Heart left ventricle (tissue), 16 donors: ENCODE results near the gene GABRD. TPM values are rescaled to one million over a fixed set of nuclear protein-coding genes. Genes with fewer than 3 reads are reported as not detected.

Source experiments
- ATAC-seq, 4 donors: fragments of 200-7000 bp; cut with Tn5 transposase; one replicate each; pipeline ENCODE4 v1.9.1; 2020 to 2022; ENCODE audit warnings: moderate library complexity in 4 of 4, mild to moderate bottlenecking in 3 of 4, moderate number of reproducible peaks in 1 of 4
- DNase-seq, 5 donors: peaks; one replicate each; pipeline ENCODE4 v3.0.0-alpha.2; 2020
- H3K27ac ChIP-seq, 12 donors: fragments of 200-600 bp; sonication (generic) in 4 of 12; one replicate each; pipeline versions ENCODE4 v1.5.0 to v1.8.0; 2016 to 2022; ENCODE audit warnings: mild to moderate bottlenecking in 2 of 12
- H3K27me3 ChIP-seq, 9 donors: fragments of 200-600 bp; sonication (generic) in 2 of 9; one replicate each; pipeline versions ENCODE4 v1.5.1 to v1.8.0; 2016 to 2022; ENCODE audit warnings: mild to moderate bottlenecking in 3 of 9
- H3K36me3 ChIP-seq, 9 donors: fragments of 200-600 bp; sonication (generic) in 2 of 9; one replicate each; pipeline versions ENCODE4 v1.5.0 to v1.8.0; 2018 to 2022; ENCODE audit warnings: mild to moderate bottlenecking in 2 of 9
- H3K4me1 ChIP-seq, 12 donors: fragments of 200-600 bp; sonication (generic) in 4 of 12; one replicate each; pipeline versions ENCODE4 v1.5.0 to v1.8.0; 2016 to 2022; ENCODE audit warnings: mild to moderate bottlenecking in 3 of 12
- H3K4me3 ChIP-seq, 12 donors: fragments of 200-600 bp; sonication (generic) in 4 of 12; one replicate each; pipeline versions ENCODE4 v1.5.0 to v1.8.0; 2017 to 2022; ENCODE audit warnings: mild to moderate bottlenecking in 9 of 12, moderate library complexity in 4 of 12
- H3K9me3 ChIP-seq, 12 donors: fragments of 200-600 bp; sonication (generic) in 4 of 12; one replicate each; pipeline versions ENCODE4 v1.5.0 to v1.8.0; 2016 to 2022; ENCODE audit warnings: mild to moderate bottlenecking in 1 of 12
- CTCF ChIP-seq, 12 donors: fragments of 200-600 bp; sonication (generic) in 4 of 12; IDR thresholded peaks; one replicate each; pipeline versions ENCODE4 v1.5.0 to v1.8.0; 2018 to 2022; ENCODE audit warnings: antibody characterized with exemption in 12 of 12, mild to moderate bottlenecking in 5 of 12
- POLR2A ChIP-seq, 2 donors: fragments of 450-650 bp; IDR thresholded peaks; one replicate each; pipeline ENCODE4 v1.6.1; 2017; ENCODE audit warnings: antibody characterized with exemption in 2 of 2, mild to moderate bottlenecking in 2 of 2, moderate library complexity in 2 of 2
- WGBS, 4 donors: extraction: QIAGEN DNeasy Blood & Tissue Kit in 2 of 4; methylation state at CpG; one replicate each; pipeline versions ENCODE4 v1.1.5 to v1.1.7; 2013 to 2018; 5-methylcytosine and 5-hydroxymethylcytosine counted together
- intact Hi-C, 10 donors: fragments of 100-400 bp; cut with DNase I; formaldehyde crosslinking; loops; one replicate each; pipeline versions ENCODE4 v1.11.1 to v1.14.2; 2022
- polyA plus RNA-seq, 2 donors: library from polyadenylated mRNA; stranded (reverse); fragments of 200-250 nt; gene quantifications; one replicate each; pipeline ENCODE4 v1.2.3, GENCODE V29; 2013
- total RNA-seq, 9 donors: library from RNA; depleted of rRNA in 2 of 9; stranded (reverse); fragments of >200 nt in 2 of 9; fragmentation: NEBNext Ultra II Directional in 3 of 9; extraction: Animal tissue kit (Norgen Biotek cat#: 25700) in 3 of 9; gene quantifications; one replicate each; pipeline versions ENCODE4 v1.1.0 to v1.2.4, GENCODE V29; 2016 to 2023
- donor health status: ischemic (EF 13 %, LVEDD 7.1; RV severe dilation, severe dysfunction).
- donor health status: healthy with polysubstance abuse.
- donor health status: DM: no; HTN: yes; CAD: no.
- donor health status: DM: no; HTN: no; CAD: no.
- donor health status: ischemic (EF 25% LVEDD 6.9; RV normal size, moderate dysfunction).
- donor health status: ischemic (EF 25% LVEDD 5.7; RV mildly dilated, moderate dysfunction).
- donor health status: healthy.
- donor health status: DM: yes; HTN: yes; CAD: no.
- donor health status: ischemic (EF 35%, LVEDD 5.7; RV mildly dilated, moderate dysfunction).
- donor health status: nonischemic (EF 11% LVEDD 7.7; RV severe dilation, severe dysfunction).
- donor health status: DM: yes; HTN: yes; CAD: no.
- donor health status: PGD.
- donor health status: ischemic (EF 29% LVEDD 5.4; RV normal size, mild dysfunction).
- donor health status: nonischemic (EF 23%, LVEDD 6.1; RV moderate dilation, normal function).

The GABRD gene
- total and polyA plus RNA-seq, 11 donors: 0.21 to 1.1 (median 0.65) TPM; not detected in 2

GRCh38 chr1:1986451-1987141 is 32.5 kb upstream of the GABRD start:
- H3K27ac ChIP-seq: no peak overlapping the region
- H3K27me3 ChIP-seq: peaks cover 0 to 17% (median 5%) of the 10 kb centered on the region in 9 donors
- peaks cover 0 to 22% (median 6%) of the 10 kb centered on the region in 12 donors for H3K4me1 ChIP-seq
- no peaks in the 10 kb centered on the region for H3K9me3 ChIP-seq
- no peak overlapping the region for H3K4me3 ChIP-seq
- TF ChIP-seq POLR2A (IDR thresholded peaks at IDR 0.05): no peak
- no peak for TF ChIP-seq CTCF (IDR thresholded peaks at IDR 0.05)
- no peak for DNase-seq
- WGBS, 4 donors: 77 to 81% (median 79%) methylated on average over 10 to 24 of the region's 24 CpGs
- no peaks in the 10 kb centered on the region for H3K36me3 ChIP-seq
- intact Hi-C loops: no loop called here
- no peak for ATAC-seq

- H3K4me3 ChIP-seq: no peak overlapping the region
- peaks cover 0 to 17% (median 5%) of the 10 kb centered on the region in 9 donors for H3K27me3 ChIP-seq
- no peaks in the 10 kb centered on the region for H3K9me3 ChIP-seq
- peaks cover 0 to 22% (median 6%) of the 10 kb centered on the region in 12 donors for H3K4me1 ChIP-seq
- DNase-seq (no peak), ATAC-seq (no peak)
- no peak overlapping the region for H3K27ac ChIP-seq
- no peaks in the 10 kb centered on the region for H3K36me3 ChIP-seq
- 84 to 89% (median 86%) methylated on average over 12 to 13 of the region's 13 CpGs for WGBS, 4 donors
- TF ChIP-seq POLR2A (IDR thresholded peaks at IDR 0.05) (no peak), CTCF (IDR thresholded peaks at IDR 0.05) (no peak)
- intact Hi-C loops: no loop called here
Measured at GRCh38 chr1:1987142-1987510, 32.0 kb upstream of the GABRD start.

GRCh38 chr1:1988061-1988945 is 30.8 kb upstream of the GABRD start:
- ATAC-seq (no peak), DNase-seq (no peak)
- H3K36me3 ChIP-seq: no peaks in the 10 kb centered on the region
- intact Hi-C loops: no loop called here
- no peak for TF ChIP-seq CTCF (IDR thresholded peaks at IDR 0.05)
- TF ChIP-seq POLR2A (IDR thresholded peaks at IDR 0.05): no peak
- 58 to 66% (median 59%) methylated on average over 27 to 29 of the region's 29 CpGs for WGBS, 4 donors
- H3K27ac ChIP-seq: no peak overlapping the region
- H3K4me3 ChIP-seq: no peak overlapping the region
- no peaks in the 10 kb centered on the region for H3K9me3 ChIP-seq
- peaks cover 0 to 17% (median 5%) of the 10 kb centered on the region in 9 donors for H3K27me3 ChIP-seq
- H3K4me1 ChIP-seq: peaks cover 0 to 22% (median 6%) of the 10 kb centered on the region in 12 donors

- Histone ChIP-seq H3K27me3 (peaks cover 0 to 18% (median 5%) of the 10 kb centered on the region in 9 donors), H3K9me3 (no peaks in the 10 kb centered on the region), H3K4me3 (no peak overlapping the region), H3K4me1 (peaks cover 0 to 22% (median 6%) of the 10 kb centered on the region in 12 donors), H3K36me3 (no peaks in the 10 kb centered on the region), H3K27ac (peak overlapping the region in 11 of 12 donors; percentile 47 to 82 (median 60))
- ATAC-seq (peak; percentile 22 to 72 (median 46)), DNase-seq (peak in 4 of 5 donors; percentile 48 to 67 (median 64))
- WGBS, 4 donors: 27 to 49% (median 36%) methylated on average over 22 of the region's 22 CpGs
- intact Hi-C loops: no loop called here
- TF ChIP-seq POLR2A (IDR thresholded peaks at IDR 0.05) (no peak), CTCF (IDR thresholded peaks at IDR 0.05) (no peak)
Measured at GRCh38 chr1:1989102-1989542, 30.0 kb upstream of the GABRD start.
